OCI-LY1 (cell line): ENCODE measurements around the gene TMEM107.

Experiments used
- CTCF ChIP-seq: fragments of 200-600 bp; sonication (generic), shearing (Covaris generic); IDR thresholded peaks from 2 replicates; pipeline ENCODE4 v1.5.1; 2017; ENCODE audit warnings: mild to moderate bottlenecking, antibody characterized with exemption, low read length, moderate library complexity, mixed read lengths
- EZH2 ChIP-seq: fragments of 200-600 bp; sonication (generic), shearing (Covaris generic); IDR thresholded peaks from 2 replicates; pipeline ENCODE4 v1.8.0; 2017; ENCODE audit warnings: borderline replicate concordance, mixed run types, mild to moderate bottlenecking, antibody characterized with exemption, low read length, moderate library complexity, mixed read lengths

- no peak for TF ChIP-seq CTCF
- no peak for TF ChIP-seq EZH2
These were observed 16.5 kb downstream of the TMEM107 start for GRCh38 chr17:8159459-8160223.
